Epidermal melanocyte (primary cell): ENCODE results near the gene MYLK4.
A peak's percentile ranks its signal among the peaks of the same experiment; 100 is the strongest.

Source experiments
- DNase-seq: peaks from one replicate; pipeline ENCODE4 v3.0.0; 2011; ENCODE audit warnings: low spot score; ENCODE audit not compliant: insufficient read length

MYLK4 gene

DNA sequence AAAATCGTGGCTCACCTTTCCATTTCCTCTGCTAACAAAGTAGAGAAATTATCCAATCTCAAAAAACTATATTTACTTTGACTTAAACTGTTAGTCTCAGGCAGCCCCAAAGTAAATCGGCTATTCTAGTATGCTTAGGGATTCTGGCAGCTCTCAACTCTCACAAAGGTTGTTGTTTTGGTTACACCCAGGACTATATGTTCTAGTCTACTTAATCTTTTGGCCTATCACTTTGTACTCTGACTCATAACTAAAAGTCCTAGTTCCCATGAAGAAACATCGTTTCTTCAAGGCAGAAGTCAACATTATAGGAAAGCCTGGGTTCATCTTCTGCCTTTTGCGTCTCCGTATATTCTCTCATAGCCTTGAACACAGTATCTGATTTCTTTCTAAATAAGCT lies 42.3 kb downstream of the MYLK4 start:
- no peak for DNase-seq

DNA sequence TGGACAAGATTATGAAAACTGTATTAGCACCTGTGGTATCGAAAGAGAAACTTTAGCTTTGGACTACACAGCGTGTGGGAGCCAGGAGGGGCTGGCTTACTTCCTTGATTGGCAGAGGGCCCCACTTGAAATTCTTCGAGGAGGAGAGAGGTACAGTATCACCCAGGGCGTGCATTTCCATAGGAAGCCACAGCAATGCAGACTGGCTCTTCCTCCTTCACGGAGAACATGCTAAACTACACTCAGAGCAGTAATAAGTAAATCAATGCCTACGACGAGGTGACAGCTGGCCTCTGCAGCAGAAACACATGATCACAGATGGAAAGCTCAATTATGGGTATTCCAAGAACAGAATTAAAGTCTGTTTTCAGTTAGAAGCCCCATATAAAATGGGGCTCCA lies 44.2 kb downstream of the MYLK4 start:
- DNase-seq: no peak

DNA sequence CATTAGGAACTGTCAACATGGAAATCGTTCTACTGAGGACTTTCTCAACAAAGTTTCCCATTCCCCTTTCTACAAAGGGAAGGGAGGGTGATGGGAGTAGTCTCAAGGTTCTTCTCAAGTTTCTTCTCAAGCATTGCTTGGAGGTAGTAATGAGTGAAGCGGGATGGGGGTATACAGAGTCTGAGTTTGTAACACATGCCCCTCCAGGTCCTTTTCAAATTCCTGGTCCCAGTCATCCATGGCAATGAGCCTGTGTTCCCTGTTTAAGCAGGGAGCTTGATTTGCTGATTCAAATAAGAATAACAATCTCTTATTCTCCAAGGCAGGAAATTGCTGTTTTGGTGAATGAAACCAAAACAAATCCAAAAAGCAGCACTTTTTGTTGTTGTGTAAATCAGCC lies 45.5 kb downstream of the MYLK4 start:
- DNase-seq: no peak

DNA sequence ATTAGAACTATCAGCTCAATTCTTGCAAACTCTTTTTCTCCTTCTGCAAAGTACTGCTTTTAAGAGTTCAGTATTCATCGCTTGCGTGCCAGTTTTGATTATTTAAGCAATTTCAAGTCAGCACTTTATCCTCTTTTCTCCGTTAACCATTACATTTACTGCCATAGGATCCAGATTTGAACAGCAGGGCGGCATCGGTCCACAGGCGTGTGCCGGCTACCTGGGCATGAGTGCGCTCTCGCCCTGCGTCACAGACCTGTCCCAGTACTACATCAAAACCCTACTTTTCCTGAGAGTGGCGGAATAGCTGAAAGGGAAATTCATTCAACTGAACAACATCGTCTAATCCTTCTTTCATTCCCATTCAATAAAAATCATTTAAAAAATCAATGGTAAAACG lies 53.4 kb downstream of the MYLK4 start:
- DNase-seq: no peak

DNA sequence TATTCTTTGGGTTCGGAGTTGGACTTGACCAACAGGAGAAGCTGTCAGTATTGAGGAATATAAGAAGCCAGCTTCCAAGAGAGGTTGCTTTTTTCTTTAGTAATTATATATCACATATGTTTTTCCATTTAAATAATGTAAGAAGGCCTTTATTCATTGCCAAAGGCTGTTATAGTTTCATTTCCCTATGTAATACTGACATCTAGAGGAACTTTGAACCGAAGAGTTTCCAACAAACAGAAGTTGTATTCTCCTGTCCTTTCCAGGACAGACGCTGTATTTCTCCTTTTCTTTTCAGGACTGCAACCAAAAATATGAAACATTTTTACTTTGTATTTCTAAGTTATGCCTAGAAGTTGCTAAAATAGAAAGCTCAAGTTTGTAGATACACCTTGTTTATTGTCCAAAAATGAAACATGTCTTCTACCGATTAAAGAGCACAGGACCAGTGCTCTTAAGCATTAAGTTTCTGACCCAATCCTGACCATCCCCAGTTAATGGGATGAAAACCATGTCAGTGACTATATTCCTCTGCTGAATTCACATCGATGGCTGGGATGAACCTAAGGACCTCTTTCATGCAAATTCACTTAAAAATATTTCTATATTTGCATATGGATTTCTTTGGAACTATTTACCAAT lies 55.1 kb downstream of the MYLK4 start:
- DNase-seq: no peak

DNA sequence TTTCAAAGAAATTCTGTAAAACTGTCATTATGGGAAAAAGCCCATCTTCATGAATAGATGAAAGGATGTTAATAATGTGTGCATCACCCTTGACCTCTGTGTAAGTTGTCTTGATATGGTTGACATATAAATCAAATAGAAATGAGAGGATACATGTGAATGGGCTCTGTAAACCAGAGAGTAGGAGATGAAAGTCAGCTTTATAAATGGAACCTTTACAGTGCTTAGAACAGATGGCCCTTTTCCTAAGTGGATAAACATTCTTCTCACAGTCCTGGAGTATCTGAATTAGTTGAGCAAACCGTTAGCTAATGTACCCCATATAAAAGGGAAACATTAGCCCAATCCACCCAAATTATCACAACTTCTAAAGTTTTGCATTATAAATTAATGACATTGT lies 57.5 kb downstream of the MYLK4 start:
- no peak for DNase-seq

DNA sequence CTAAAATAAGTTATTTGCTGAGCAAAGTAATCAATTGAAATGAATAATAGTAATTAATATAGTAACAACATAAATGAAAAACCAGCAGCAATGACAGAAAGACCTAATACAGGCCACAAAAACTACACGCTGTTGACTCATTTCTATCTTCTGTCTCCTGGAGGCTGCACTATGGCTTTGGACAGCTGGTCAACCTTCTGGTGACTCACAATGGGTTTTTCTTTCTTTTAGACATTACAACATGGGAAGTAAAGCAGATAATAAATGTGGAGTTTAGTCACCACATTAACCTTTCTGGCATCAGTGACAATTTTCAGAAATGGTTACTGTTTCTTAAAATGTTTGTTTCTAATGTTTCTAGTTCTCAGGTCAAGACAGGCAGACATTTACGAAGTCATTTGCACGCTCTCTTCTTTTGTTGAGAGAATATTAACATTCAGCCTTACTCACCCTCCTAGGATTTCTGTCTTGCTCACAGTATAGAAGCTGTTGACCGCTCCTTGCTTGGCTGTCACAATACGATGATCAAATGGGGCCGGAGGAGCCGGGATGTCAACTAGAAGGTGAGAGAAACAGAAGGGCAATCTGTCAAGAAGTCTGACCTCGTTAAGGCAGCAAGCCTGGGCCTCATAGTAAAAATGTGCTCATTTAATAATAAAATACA lies 62.2 kb downstream of the MYLK4 start:
- peak; percentile 40 for DNase-seq

DNA sequence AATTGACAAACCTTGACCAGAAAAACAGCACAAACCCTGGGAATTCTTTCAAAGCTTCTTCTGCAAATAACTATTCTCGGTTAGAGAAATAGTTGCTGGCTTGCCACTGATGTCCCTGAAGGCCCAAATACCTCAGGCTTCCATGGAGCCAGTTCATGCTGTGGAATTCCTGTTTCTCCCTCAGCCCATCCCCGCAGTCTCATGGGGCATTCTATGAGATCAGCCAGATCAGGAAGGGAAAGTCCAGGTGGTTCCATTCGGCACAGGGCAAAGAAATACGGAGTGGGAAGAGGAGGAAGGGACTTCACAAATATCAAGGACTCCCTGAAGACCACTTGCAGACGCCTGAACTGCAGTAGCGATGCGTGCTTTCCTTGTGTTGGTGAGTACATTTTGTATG lies 63.3 kb downstream of the MYLK4 start:
- DNase-seq: no peak

DNA sequence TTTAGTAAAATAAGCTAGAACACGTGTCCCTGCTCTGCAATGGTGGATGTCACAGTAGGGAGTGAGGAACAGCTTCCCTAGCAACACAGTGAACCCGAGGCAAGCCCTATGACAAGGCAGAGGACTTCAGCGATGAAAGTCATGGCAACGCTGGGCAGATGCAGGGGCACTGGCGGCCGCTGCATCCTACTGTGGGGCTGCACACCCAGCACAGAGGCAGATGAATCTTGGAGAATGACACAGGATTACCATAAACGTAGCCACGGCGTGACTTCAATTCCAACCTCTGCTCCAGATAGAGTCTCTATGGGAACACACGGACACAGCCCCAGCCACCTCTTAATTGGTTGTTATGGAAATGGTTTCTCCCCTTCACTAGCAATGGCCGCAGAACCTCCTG lies 64.2 kb downstream of the MYLK4 start:
- no peak for DNase-seq

DNA sequence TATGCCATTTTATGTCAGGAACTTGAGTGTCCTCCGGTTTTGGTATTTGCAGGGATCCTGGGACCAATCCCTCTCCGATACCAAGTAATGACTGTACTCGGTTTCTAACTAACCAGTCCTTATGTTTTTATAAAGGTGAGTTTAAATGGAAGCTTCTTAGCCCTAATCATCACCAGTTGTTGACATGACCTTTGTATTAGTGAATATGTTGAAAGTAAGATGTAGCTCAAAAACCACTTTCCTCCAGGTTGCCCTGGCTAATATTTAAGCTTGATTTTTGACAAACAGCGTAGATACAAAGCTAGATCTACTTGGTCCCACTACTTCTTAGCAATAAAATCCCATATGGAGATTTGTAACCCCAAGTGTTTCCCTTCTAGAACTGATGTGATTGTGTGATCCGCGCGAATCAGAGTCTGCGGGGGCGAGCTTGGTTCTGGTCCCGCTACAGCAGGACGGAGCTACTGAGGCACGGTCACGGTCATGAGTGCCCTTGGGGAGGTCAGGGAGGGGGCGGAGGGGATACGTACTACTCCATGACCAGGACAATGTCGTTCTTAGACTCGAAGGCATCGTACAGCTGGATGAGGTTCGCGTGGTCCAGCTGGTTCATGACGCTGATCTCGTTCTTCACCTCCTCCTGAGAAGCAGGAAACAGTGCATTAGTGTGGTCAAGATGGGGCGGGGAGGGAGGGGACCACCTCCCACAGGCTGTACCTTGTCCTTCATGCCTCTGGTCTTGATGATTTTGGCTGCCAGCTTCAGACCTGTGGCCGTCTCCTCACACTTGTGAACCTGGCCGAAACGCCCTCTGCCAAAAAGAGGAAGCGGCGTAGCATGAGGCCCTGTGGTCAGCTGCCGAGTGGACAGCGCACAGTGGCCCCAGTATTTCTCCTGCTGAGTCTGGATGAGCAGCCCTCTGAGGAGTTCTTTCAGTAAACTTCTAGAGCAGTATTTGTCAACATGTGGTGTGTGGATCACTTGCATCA lies 65.7 kb downstream of the MYLK4 start:
- no peak for DNase-seq

DNA sequence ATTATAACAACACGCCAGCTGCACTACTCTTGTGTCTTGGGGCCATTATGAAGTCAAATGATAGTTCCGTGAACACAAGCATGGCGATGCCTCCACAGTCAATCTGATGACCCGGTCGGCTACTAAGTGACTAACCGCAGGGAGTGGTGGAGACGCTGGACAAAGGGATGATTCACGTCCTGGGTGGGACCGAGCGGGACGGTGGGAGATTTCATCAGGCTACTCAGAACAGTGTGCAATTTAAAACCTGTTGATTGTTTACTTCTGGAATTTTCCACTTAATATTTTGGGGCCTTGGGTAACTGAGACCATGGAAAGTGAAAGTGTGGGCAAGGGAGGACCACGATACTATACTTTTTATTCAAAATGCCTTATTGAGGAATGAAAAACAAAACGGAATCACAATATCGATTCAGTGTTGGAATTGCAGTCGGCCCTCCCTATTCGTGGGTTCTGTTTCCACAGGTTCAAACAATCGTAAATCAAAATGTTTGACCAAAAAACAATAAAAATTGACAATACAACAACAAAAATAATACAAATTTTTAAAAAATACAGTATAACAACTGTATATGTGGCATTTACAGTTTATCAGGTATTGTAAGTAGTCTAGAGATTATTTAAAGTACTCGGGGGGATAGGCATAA lies 66.5 kb downstream of the MYLK4 start:
- no peak for DNase-seq

DNA sequence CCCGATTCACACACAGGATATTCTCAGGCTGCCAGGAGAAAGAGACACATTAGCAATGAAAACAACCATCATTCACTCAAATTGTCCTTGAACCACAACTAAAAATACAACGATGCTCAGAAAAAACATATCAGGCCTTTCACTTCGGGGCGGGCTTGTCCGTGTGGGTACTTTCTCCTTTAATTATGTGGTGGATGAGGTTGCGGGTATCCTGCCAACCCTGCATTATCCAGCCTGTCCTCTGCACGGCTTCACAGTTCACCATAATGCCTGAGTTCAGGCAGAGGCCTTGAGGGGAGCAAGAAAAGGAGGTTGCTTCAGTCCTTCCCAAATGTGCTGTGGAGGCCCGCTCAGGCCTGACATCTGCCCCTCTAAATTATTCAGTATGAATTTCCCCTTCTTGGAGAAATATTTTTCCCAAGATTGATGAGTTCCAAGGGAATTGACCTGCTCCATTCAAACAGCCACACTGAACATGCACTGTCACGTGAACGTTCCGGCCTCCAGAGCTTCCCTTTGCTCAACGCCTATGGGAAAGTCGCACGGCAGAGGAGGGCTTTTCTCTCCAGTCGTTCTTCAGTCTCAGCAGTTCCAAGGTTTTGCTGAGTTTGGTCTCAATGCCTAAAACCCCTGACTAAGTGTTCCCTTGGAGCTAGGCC lies 70.3 kb downstream of the MYLK4 start:
- no peak for DNase-seq

DNA sequence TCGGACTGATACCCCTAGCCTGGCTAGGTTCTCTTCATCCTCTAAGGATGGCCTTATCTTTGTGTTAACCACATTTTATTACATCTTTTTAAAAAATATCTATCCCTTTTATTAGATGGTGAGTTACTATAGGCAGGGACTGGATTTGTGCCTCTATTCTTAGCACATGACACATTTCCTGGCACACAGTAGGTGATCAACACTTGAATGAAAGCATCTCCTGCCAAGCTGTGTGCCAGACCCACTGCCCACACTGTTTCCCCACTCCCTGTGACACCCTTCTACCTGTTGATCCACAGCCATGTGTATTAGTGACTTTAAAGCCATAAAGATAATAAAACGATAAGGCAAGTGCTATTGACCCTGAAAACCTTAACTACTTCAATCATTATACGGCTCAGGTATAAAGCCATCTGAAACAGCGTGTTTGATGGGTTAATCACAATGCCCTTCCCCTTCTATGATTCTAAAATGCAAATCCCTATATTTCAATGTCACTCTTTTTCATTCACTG lies 73.6 kb downstream of the MYLK4 start:
- no peak for DNase-seq

DNA sequence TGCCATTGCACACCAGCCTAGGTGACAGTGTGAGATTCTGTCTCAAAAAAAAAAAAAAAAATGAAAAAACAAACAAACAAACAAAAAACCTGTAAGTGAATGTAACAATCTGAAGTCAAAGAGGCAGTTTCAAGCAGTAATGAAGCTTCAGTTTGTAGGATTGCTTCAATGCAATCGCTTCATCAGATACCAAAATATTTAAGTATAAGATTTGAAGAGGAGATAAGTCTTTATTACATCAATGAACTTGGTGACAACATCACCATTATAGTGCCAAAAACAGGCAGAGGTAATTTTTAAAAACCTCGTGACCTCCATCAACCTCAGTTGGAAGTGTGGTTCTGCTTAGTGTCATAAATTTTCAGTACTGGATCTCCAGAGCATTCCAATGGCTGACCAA lies 74.7 kb downstream of the MYLK4 start:
- DNase-seq: no peak

DNA sequence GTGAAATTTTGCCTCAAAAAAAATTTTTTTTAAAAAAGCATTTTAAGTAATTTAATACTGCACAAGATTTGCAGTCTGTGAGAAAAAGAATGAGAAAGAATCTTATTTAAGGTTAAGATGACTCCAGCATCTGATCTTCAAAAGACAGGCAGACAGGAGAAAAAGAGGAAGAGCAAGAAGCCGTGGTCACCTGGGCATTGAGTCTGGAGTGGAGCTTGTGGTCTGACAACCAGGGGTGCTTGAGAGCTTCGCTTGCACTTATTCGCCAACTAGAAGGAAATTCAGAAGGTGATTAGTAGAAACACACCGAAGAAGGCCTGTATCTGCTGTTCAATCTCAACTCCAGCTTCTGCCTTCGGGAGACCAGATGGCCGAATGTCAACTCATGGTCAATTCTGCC lies 75.9 kb downstream of the MYLK4 start:
- no peak for DNase-seq

DNA sequence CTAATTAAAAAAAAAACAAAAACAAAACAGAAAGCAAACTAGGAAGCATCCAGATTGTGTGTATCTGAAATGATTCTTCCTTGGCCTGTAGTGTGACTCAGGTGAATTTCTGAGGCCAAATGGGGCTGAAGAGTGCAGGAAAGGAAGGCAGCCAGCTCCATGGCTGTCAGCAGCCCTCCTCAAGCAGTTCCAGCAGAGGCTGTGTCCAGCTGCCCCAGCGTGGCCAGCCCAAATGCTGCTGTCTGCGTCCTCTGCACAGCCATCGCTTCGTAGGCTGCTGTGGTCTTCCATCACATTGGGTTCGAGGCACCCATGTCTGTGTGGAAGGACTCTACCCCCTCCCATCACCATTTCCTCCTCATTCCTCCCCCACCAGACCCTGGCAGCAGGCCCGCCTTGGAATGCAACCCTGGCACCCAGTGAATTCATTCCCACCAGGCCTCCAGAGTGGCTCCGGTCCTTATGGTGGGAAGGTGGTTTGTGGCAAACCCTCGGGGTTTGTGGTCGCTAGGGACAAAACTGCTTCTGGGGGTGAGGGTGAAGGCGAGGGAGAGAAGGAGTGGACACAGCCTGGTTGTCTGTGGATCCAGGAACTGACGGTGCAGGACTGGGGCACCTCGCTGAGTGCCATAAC lies 81.5 kb downstream of the MYLK4 start:
- DNase-seq: no peak

DNA sequence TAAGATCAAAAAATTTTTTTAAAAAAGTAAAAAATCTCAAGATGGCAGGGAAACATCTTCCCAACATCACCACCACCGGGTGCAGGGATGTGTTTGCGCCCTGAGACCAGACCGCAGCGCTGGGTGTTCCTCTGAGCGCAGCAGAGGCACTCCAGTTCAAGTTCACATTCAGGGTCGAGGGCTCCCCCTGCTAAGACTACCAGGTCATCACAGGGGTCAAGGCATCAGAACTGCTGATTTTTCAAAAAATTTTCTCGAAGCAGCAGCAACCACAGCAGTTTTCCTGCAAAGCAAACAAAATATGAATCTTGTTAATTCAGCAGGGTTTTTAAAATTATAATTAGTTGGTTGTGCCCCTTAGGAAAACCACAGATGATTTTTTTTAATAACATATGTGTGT lies 83.1 kb downstream of the MYLK4 start:
- no peak for DNase-seq

DNA sequence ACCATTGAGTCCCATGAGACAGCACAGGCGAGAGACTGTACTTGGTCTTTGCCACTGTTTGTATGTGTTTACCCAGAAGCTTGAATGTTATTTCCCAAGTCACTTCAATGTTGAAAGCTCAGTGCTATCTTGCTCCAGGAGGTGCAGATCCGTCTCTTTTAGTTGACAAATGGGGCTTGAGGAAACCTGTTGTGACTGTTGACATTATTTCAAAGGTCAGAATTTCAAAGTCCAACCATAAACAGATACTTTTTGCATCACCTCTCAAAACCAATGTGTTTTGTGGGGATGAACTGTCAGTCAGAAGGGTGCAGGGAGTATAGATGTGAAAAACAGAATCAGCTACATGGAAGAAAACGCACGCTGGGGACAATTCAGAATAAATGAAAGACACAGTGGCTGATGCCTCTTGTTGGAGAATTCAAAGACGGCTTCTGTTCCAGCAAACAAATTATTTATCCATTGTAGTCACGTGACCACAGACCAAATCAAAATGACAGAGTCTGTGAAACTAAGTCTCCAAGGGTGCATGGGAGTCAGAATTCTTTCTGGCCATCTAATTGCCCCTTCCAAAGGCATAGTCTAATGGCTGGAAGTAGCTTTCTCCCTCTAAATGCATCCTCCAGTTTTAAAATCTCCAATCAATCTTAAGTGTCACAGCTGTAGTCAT lies 83.7 kb downstream of the MYLK4 start:
- DNase-seq: no peak

DNA sequence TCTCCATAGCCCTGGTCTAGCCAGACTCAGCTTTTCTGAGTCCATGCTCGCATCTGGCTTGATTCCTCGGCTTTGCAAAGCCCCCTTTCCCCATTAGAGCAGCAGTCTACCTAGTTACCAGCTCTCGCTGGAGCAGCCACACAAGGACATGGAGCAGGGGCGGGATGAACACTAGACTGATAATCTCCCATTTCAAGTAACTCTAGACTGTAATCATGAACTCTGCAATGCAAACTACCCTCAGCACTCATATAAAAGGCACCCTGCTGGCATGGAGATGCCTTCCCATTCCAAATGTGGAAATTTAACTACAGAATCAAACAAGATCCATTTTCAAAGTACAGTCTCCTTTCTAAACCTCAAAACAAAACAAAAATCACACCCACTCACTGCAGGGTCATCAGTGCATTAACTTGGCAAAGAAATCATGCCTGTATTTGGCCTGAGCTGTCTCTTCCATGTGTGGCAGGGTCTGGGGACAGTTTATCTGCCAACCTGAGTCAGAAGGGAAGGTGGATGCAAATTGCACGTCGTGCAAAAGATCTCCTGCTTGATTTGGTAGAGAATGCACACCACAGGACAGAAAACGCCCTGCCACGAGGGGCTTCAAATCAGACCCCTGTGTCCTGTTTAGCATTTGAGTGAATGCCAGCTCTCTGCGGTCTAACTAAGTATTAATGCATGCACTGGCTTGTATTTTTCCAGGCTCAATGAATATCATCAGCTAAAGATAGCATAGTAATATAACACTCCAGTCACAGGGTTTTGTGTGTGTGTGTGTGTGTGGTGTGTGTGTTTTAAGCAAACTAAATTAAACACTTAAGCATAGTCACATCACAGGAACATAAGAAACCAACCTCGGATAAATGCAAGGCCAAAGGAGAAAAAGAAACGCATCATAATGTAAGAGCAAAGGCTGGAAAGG lies 85.3 kb downstream of the MYLK4 start:
- no peak for DNase-seq
